Measurements from ENCODE around the gene MTA1. TPM values are rescaled to one million over a fixed set of nuclear protein-coding genes. Genes with fewer than 3 reads are reported as not detected.

MTA1 gene
- total RNA-seq, 4 donors from 2014 or later = 49.0 to 94.2 (median 67.9) TPM

GRCh38 chr14:105498430-105499255 lies 79.0 kb downstream of the MTA1 start:
- Histone ChIP-seq H3K4me3 (no peak overlapping the region), H3K27ac (replicated peaks in 1 of 4) (peak overlapping the region in 1 of 4 donors; percentile 10)
- WGBS = 91% methylated on average over 15 of the region's 36 CpGs

GRCh38 chr14:105499256-105500035 lies 79.8 kb downstream of the MTA1 start:
- 89% methylated on average over 7 of the region's 27 CpGs for WGBS
- no peak for TF ChIP-seq CTCF (IDR thresholded peaks at IDR 0.05)
- peaks cover 0 to 6% (median 2%) of the 10 kb centered on the region in 4 donors for H3K4me1 ChIP-seq
- H3K4me3 ChIP-seq = no peak overlapping the region
- intact Hi-C loops (cut with DNase I) = no loop called here
- peaks cover 0 to 6% (median 0%) of the 10 kb centered on the region in 4 donors for H3K27me3 ChIP-seq
- no peaks in the 10 kb centered on the region for H3K9me3 ChIP-seq
- DNase-seq (ENCODE audit: extremely low spot score) = no peak
- H3K36me3 ChIP-seq = peaks cover 0 to 12% (median 0%) of the 10 kb centered on the region in 4 donors
- H3K27ac ChIP-seq (replicated peaks in 1 of 4) = peak overlapping the region in 2 of 4 donors; percentile 10 to 15

More at GRCh38 chr14:105498430-105499255, 79.0 kb downstream of the MTA1 start:
- intact Hi-C loops (cut with DNase I) = no loop called here
- DNase-seq (ENCODE audit: extremely low spot score) = no peak
- peaks cover 0 to 14% (median 0%) of the 10 kb centered on the region in 4 donors for H3K36me3 ChIP-seq
- peaks cover 0 to 6% (median 2%) of the 10 kb centered on the region in 4 donors for H3K4me1 ChIP-seq
- H3K27me3 ChIP-seq = peaks cover 0 to 6% (median 0%) of the 10 kb centered on the region in 4 donors
- no peak for TF ChIP-seq POLR2AphosphoS5 (IDR thresholded peaks at IDR 0.05)
- no peaks in the 10 kb centered on the region for H3K9me3 ChIP-seq

GRCh38 chr14:105500036-105500725 lies 80.6 kb downstream of the MTA1 start:
- WGBS = 83% methylated on average over 17 of the region's 21 CpGs
- H3K4me1 ChIP-seq = peaks cover 0 to 6% (median 2%) of the 10 kb centered on the region in 4 donors
- H3K36me3 ChIP-seq = peaks cover 0 to 10% (median 0%) of the 10 kb centered on the region in 4 donors
- H3K9me3 ChIP-seq = no peaks in the 10 kb centered on the region
- H3K27me3 ChIP-seq = peaks cover 0 to 6% (median 0%) of the 10 kb centered on the region in 4 donors
- H3K27ac ChIP-seq (replicated peaks in 1 of 4) = peak overlapping the region in 1 of 4 donors; percentile 15
- intact Hi-C loops (cut with DNase I) = no loop called here
- DNase-seq (ENCODE audit: extremely low spot score) = no peak
- no peak for TF ChIP-seq POLR2AphosphoS5 (IDR thresholded peaks at IDR 0.05)
- TF ChIP-seq POLR2A (IDR thresholded peaks at IDR 0.05; ENCODE audit: low read depth) = no peak
- no peak for TF ChIP-seq CTCF (IDR thresholded peaks at IDR 0.05)
- no peak for TF ChIP-seq EP300 (IDR thresholded peaks at IDR 0.05)
- no peak overlapping the region for H3K4me3 ChIP-seq

- WGBS = 60% methylated on average over 10 of the region's 10 CpGs
Observed at GRCh38 chr14:105500726-105501101, 81.1 kb downstream of the MTA1 start.

More at GRCh38 chr14:105500726-105501101, 81.1 kb downstream of the MTA1 start:
- intact Hi-C loops (cut with DNase I) = no loop called here
- H3K4me1 ChIP-seq = peaks cover 0 to 4% (median under 1%) of the 10 kb centered on the region in 4 donors
- TF ChIP-seq POLR2AphosphoS5 (IDR thresholded peaks at IDR 0.05) (no peak), CTCF (IDR thresholded peaks at IDR 0.05) (no peak), EP300 (IDR thresholded peaks at IDR 0.05) (no peak), POLR2A (IDR thresholded peaks at IDR 0.05; ENCODE audit: low read depth) (no peak)
- peaks cover 0 to 10% (median 0%) of the 10 kb centered on the region in 4 donors for H3K36me3 ChIP-seq
- H3K9me3 ChIP-seq = no peaks in the 10 kb centered on the region
- DNase-seq (ENCODE audit: extremely low spot score) = no peak
- peaks cover 0 to 6% (median 0%) of the 10 kb centered on the region in 4 donors for H3K27me3 ChIP-seq
- no peak overlapping the region for H3K27ac ChIP-seq (replicated peaks in 1 of 4)
- H3K4me3 ChIP-seq = no peak overlapping the region
